K562 (cell line): ENCODE measurements around the gene KIF19. TPM values are rescaled to one million over a fixed set of nuclear protein-coding genes. Genes with fewer than 3 reads are reported as not detected.

ENCODE experiments used
- ATAC-seq: fragments of 200-7000 bp; cut with Tn5 transposase; 3 replicates; pipeline ENCODE4 v1.9.1; 2020; ENCODE audit warnings: moderate library complexity
- BruUV-seq: library from RNA; stranded (reverse); fragments of 400-500 nt; replicated peaks from 2 replicates; lab custom pipeline; 2021; lab: Mats Ljungman, UMichigan
- CTCF ChIA-PET: fragments of 300-600 bp; formaldehyde crosslinking; extraction: SDS; loops from one replicate; lab custom pipeline; 2021; ENCODE audit warnings: low intra/inter-chr PET ratio; lab: Yijun Ruan, JAX
- POLR2A ChIA-PET: fragments of 300-600, 350-650 bp; sonication (Branson Sonifier 250); formaldehyde crosslinking; extraction: SDS; loops from one replicate; lab custom pipeline; 2021; ENCODE audit warnings: antibody characterized with exemption, inconsistent platforms; lab: Yijun Ruan, JAX
- DNase-seq, 4 experiments: peaks; one replicate each; pipeline versions ENCODE4 v3.0.0 to v3.0.0-alpha.2; 2011 to 2018; ENCODE audit warnings: low spot score in 3 of 4, mixed read lengths in 3 of 4; ENCODE audit errors: extremely low read depth in 1 of 4
- FAIRE-seq: peaks from 2 replicates; lab custom pipeline; 2011; peaks lifted over from hg19 to GRCh38; lab: Jason Lieb, UNC
- H2AFZ ChIP-seq: 2 replicates; pipeline ENCODE4 v1.6.0; 2011; ENCODE audit warnings: low read depth, low read length, control low read depth, inconsistent platforms
- H3K27ac ChIP-seq: fragments of 200-600 bp; 3 replicates; pipeline ENCODE4 v1.8.0; 2011; ENCODE audit warnings: low read depth, mild to moderate bottlenecking, control low read depth, inconsistent platforms, low read length, moderate library complexity, mixed read lengths; ENCODE audit errors: extremely low read depth
- H3K27me3 ChIP-seq, 2 experiments: fragments of 300-600 bp in 1 of 2; 2 replicates in 1 of 2; 3 replicates in 1 of 2; pipeline versions ENCODE4 v1.6.0 to v1.8.0; 2011; ENCODE audit warnings: inconsistent platforms in 2 of 2, low read length in 2 of 2, mild to moderate bottlenecking in 1 of 2, mixed read lengths in 1 of 2, moderate library complexity in 1 of 2; ENCODE audit not compliant: control insufficient read depth in 2 of 2, insufficient read depth in 2 of 2
- H3K36me3 ChIP-seq: fragments of 300-600 bp; 3 replicates; pipeline ENCODE4 v1.8.0; 2011; ENCODE audit warnings: mild to moderate bottlenecking, low read length, inconsistent platforms; ENCODE audit not compliant: control insufficient read depth, insufficient read depth
- H3K4me1 ChIP-seq, 2 experiments: fragments of 200-600 bp in 1 of 2; replicated peaks in 1 of 2; 2 replicates in 1 of 2; 3 replicates in 1 of 2; pipeline versions ENCODE4 v1.5.1 to v1.8.0; 2011; ENCODE audit warnings: inconsistent platforms in 2 of 2, low read length in 2 of 2, mild to moderate bottlenecking in 1 of 2, mixed read lengths in 1 of 2, moderate library complexity in 1 of 2; ENCODE audit not compliant: control insufficient read depth in 2 of 2, insufficient read depth in 2 of 2
- H3K4me2 ChIP-seq: 2 replicates; pipeline ENCODE4 v1.6.1; 2011; ENCODE audit warnings: low read length, control low read depth, inconsistent platforms, mixed read lengths; ENCODE audit not compliant: insufficient read depth
- H3K4me3 ChIP-seq: fragments of 200-600 bp; sonication (generic), shearing (Covaris generic); 2 replicates; pipeline ENCODE4 v1.5.1; 2016; ENCODE audit warnings: control low read depth, inconsistent platforms
- H3K79me2 ChIP-seq: fragments of 200-600 bp; 3 replicates; pipeline ENCODE4 v1.8.0; 2011; ENCODE audit warnings: low read length, inconsistent platforms; ENCODE audit not compliant: control insufficient read depth, insufficient read depth
- H3K9ac ChIP-seq, 2 experiments: 2 replicates each; pipeline versions ENCODE4 v1.6.0 to v1.6.1; 2011; ENCODE audit warnings: low read depth in 2 of 2, low read length in 2 of 2, control low read depth in 1 of 2, inconsistent platforms in 1 of 2, mild to moderate bottlenecking in 1 of 2, mixed read lengths in 1 of 2; ENCODE audit not compliant: insufficient read depth in 1 of 2
- H3K9me1 ChIP-seq: one replicate; pipeline ENCODE4 v1.6.0; 2011; ENCODE audit warnings: inconsistent platforms, mild to moderate bottlenecking, low read length, moderate library complexity; ENCODE audit not compliant: control insufficient read depth, insufficient read depth
- H3K9me3 ChIP-seq: replicated peaks from 2 replicates; pipeline ENCODE4 v1.5.1; 2011; ENCODE audit warnings: low read depth, low read length, inconsistent platforms; ENCODE audit not compliant: control insufficient read depth, insufficient read depth
- H4K20me1 ChIP-seq: replicated peaks from 2 replicates; pipeline ENCODE4 v1.6.1; 2011; ENCODE audit warnings: low read length, inconsistent platforms, mixed read lengths; ENCODE audit not compliant: control insufficient read depth, insufficient read depth
- MED1 ChIP-seq: sonication (generic); formaldehyde crosslinking; IDR thresholded peaks from 2 replicates; pipeline ENCODE4 v1.8.1; 2023; ENCODE audit warnings: missing genetic modification reagents, borderline replicate concordance
- ZBTB40 ChIP-seq, 2 experiments: fragments of 450-650 bp in 1 of 2; sonication (generic) in 1 of 2; formaldehyde crosslinking in 1 of 2; IDR thresholded peaks; 2 replicates each; pipeline versions ENCODE4 v1.7.1 to v1.9.0; 2016 to 2022; ENCODE audit warnings: inconsistent platforms in 1 of 2, mild to moderate bottlenecking in 1 of 2, missing genetic modification reagents in 1 of 2
- ZHX1 ChIP-seq: fragments of 150-350 bp; conservative IDR thresholded peaks from 2 replicates; pipeline ENCODE4 v1.6.1; 2014; ENCODE audit warnings: low read length
- ZNF217 ChIP-seq: sonication (generic); formaldehyde crosslinking; IDR thresholded peaks from 2 replicates; pipeline ENCODE4 v1.8.0; 2022; ENCODE audit warnings: mild to moderate bottlenecking, missing genetic modification reagents
- WGBS: fragments of 100-300 bp; shearing (Covaris generic); methylation state at CpG from one replicate; pipeline ENCODE4 v1.1.6; 2016; ENCODE audit warnings: low coverage, mixed read lengths; ENCODE audit not compliant: insufficient coverage; ENCODE audit errors: missing lambda C conversion rate; 5-methylcytosine and 5-hydroxymethylcytosine counted together
- in situ Hi-C: fragments of 300-500 bp; cut with MboI; formaldehyde crosslinking; loops from 4 replicates; pipeline ENCODE4 v1.15.0; 2018; ENCODE audit warnings: inconsistent platforms, mixed read lengths
- intact Hi-C: fragments of 100-400 bp; cut with micrococcal nuclease; formaldehyde crosslinking; loops from 2 replicates; pipeline ENCODE4 v1.14.2; 2022
- polyA plus RNA-seq, 8 experiments: library from polyadenylated mRNA; depleted of rRNA in 4 of 8; stranded (reverse) in 5 of 8; unstranded in 3 of 8; fragments of >200 nt; fragmentation: Nextera tagmentation in 2 of 8; fragmentation: Illumina TruSeq in 1 of 8; extraction: Ambion mirVana in 2 of 8; extraction: Trizol in 1 of 8; gene quantifications; 2 replicates each; pipeline versions ENCODE4 v1.2.1 to v1.2.3, GENCODE V29; 2011 to 2014; ENCODE audit warnings: inconsistent platforms in 1 of 8, missing spikeins in 1 of 8
- total RNA-seq, 7 experiments: library from RNA; depleted of rRNA in 6 of 7; stranded (reverse); fragments of >200 nt in 6 of 7; fragmentation: Illumina TruSeq in 2 of 7; extraction: Trizol in 2 of 7; gene quantifications; 2 replicates each; pipeline versions ENCODE4 v1.2.1 to v1.2.3, GENCODE V29; 2011 to 2021; ENCODE audit warnings: low replicate concordance in 1 of 7

KIF19 gene
- total and polyA plus RNA-seq, 9 of the 15 experiments (the other 6 are each of a cell fraction or from before 2014, with no cell fraction given), result 0.10 TPM; not detected in 8

- no peak for TF ChIP-seq ZNF217 (CRISPR knock-in tag)
- no peak for TF ChIP-seq ZHX1
Measured at GRCh38 chr17:74404218-74404617, 78.2 kb downstream of the KIF19 start (continued).

GRCh38 chr17:74404789-74405188 lies 78.8 kb downstream of the KIF19 start:
- H4K20me1 ChIP-seq, result no peaks in the 10 kb centered on the region
- H3K4me2 ChIP-seq, result no peak overlapping the region
- WGBS, result 0% methylated on average over 6 of the region's 6 CpGs
- H3K4me1 ChIP-seq, result no peaks in the 10 kb centered on the region
- no peaks in the 10 kb centered on the region for H3K9me1 ChIP-seq
- no TSS peak for BruUV-seq
- in situ Hi-C loops, result no loop called here
- TF ChIP-seq MED1 (CRISPR knock-in tag) (no peak), ZBTB40 (IDR thresholded peaks at IDR 0.05) (peak; percentile 96), ZBTB40 (CRISPR knock-in tag; IDR thresholded peaks at IDR 0.05) (peak; percentile 96)
- no peaks in the 10 kb centered on the region; the same call in 1 of the 2 replicates for H3K9me3 ChIP-seq
- intact Hi-C loops, result no loop called here
- H2AFZ ChIP-seq, result no peak overlapping the region
- FAIRE-seq (no peak), DNase-seq (no peak), ATAC-seq (no peak)
- ChIA-PET CTCF (no interaction called here), POLR2A (no interaction called here)
- H3K36me3 ChIP-seq, result no peaks in the 10 kb centered on the region
- no peak overlapping the region for H3K4me3 ChIP-seq
- H3K27me3 ChIP-seq, result peaks cover 17 to 39% of the 10 kb centered on the region in 2 experiments; a peak in 3 of 5 replicates
- no peak overlapping the region for H3K27ac ChIP-seq
- no peaks in the 10 kb centered on the region for H3K79me2 ChIP-seq
- H3K9ac ChIP-seq, result no peak overlapping the region
